Adipose tissue (tissue), 3 donors: ENCODE measurements around the gene MPPE1. TPM values are rescaled to one million over a fixed set of nuclear protein-coding genes. Genes with fewer than 3 reads are reported as not detected.
"Not testable (repeated sequence)": the region's sequence is repeated elsewhere in the genome, so short reads cannot be mapped to it uniquely, and the experiment has no call there.

Experiments used
- H3K27ac ChIP-seq: one replicate; pipeline ENCODE4 v1.5.1; 2013; ENCODE audit warnings: low read depth, low read length
- WGBS, 3 donors: extraction: QIAGEN DNeasy Blood & Tissue Kit; methylation state at CpG; one replicate each; pipeline ENCODE4 v1.1.7; 2013; 5-methylcytosine and 5-hydroxymethylcytosine counted together
- polyA plus RNA-seq, 3 donors: library from polyadenylated mRNA; stranded (reverse); fragments of 200-250 nt; gene quantifications; one replicate each; pipeline ENCODE4 v1.2.3, GENCODE V29; 2013
- donor health status: healthy with polysubstance abuse.
- donor health status: Bipolar disorder and iron deficiency.
- donor health status: healthy.

The MPPE1 gene
- polyA plus RNA-seq, 3 donors: 23.2 to 26.5 (median 26.0) TPM

GRCh38 chr18:11937874-11938478, 29.9 kb upstream of the MPPE1 start:
- 1 to 7% (median 2%) methylated on average over 4 of the region's 4 CpGs for WGBS, 3 donors
- H3K27ac ChIP-seq: no peak overlapping the region

DNA sequence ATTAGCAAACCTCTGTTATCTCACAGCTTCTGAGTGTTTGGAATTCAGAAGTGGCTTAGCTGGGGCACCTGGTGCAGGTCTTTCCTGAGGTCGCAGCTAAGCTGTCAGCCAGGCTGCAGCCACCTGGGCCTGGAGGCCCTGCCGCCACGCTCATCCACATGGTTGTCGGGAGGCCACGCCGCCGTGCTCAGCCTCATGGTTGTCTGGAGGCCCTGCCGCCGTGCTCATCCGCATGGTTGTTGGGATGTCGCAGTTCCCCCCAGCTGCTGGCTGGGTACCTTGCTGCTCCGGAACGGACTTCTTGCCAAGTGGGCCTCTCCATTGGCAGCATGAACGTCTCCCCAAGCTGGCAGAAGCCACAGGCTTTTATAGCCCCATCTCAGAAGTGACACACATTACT, 24.3 kb upstream of the MPPE1 start:
- 93 to 94% (median 93%) methylated on average over 14 of the region's 14 CpGs for WGBS, 3 donors
- no peak overlapping the region for H3K27ac ChIP-seq

- 19 to 79% (median 75%) methylated on average over 1 of the region's 1 CpG for WGBS, 3 donors
- H3K27ac ChIP-seq: no peak overlapping the region
Observed at GRCh38 chr18:11927497-11927896, 19.4 kb upstream of the MPPE1 start.

- 70 to 78% (median 75%) methylated on average over 12 of the region's 12 CpGs for whole genome bisulfite sequencing, 3 donors
- H3K27ac ChIP-seq: no peak overlapping the region
Observed at GRCh38 chr18:11925800-11926481, 17.8 kb upstream of the MPPE1 start.

GRCh38 chr18:11923450-11923849, 15.3 kb upstream of the MPPE1 start:
- no peak overlapping the region for H3K27ac ChIP-seq
- WGBS, 3 donors: 87 to 98% (median 92%) methylated on average over 3 of the region's 3 CpGs

DNA sequence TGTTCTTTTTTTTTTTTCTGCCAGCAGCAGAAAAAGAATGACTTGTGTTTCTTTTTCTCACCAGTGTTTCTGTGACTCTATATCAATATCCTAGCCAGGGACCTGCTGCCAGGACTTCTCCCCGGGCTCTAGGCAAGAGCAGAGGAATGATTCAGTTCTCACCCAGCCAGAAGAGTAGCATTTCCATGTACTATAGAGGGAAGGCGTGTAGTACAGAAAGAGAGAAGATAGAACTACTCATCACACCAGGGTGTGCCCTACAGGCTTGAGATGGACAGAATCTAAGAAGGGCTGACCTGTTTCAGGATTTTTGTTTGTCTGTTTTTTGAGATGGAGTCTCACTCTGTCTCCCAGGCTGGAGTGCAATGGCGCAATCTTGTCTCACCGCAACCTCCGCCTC, 11.4 kb upstream of the MPPE1 start:
- WGBS, 3 donors: 79 to 90% (median 85%) methylated on average over 5 of the region's 5 CpGs
- H3K27ac ChIP-seq: not testable (repeated sequence)

DNA sequence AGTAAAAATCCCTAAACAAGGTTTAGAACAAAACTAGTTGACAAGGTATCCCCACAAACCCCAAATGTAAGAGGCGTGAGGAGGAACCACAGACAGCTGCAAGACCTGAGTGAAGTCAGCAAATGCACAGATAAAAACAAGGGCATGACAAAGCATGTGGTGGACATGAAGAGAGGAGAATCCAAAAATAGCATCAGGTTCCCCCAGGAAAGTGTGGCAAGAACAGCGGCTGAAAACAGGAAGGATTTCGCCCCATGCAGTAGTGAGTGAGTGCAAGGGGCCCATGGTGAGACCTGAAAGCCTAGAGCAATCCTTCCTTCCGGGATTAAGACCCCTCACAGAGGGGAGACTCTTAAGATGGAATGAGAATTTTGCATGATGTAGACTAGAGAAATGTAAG, 8.8 kb upstream of the MPPE1 start:
- WGBS, 3 donors: 47 to 51% (median 48%) methylated on average over 4 of the region's 4 CpGs
- H3K27ac ChIP-seq: not testable (repeated sequence)

- 34 to 39% (median 34%) methylated on average over 2 of the region's 2 CpGs for WGBS, 3 donors
- H3K27ac ChIP-seq: no peak overlapping the region
Observed at GRCh38 chr18:11909591-11910026, 1.5 kb upstream of the MPPE1 start.

- peak overlapping the region; percentile 100 for H3K27ac ChIP-seq
- 4 to 5% (median 5%) methylated on average over 8 to 13 of the region's 13 CpGs for WGBS, 3 donors
Observed at GRCh38 chr18:11909061-11909455, 941 bp upstream of the MPPE1 start.

DNA sequence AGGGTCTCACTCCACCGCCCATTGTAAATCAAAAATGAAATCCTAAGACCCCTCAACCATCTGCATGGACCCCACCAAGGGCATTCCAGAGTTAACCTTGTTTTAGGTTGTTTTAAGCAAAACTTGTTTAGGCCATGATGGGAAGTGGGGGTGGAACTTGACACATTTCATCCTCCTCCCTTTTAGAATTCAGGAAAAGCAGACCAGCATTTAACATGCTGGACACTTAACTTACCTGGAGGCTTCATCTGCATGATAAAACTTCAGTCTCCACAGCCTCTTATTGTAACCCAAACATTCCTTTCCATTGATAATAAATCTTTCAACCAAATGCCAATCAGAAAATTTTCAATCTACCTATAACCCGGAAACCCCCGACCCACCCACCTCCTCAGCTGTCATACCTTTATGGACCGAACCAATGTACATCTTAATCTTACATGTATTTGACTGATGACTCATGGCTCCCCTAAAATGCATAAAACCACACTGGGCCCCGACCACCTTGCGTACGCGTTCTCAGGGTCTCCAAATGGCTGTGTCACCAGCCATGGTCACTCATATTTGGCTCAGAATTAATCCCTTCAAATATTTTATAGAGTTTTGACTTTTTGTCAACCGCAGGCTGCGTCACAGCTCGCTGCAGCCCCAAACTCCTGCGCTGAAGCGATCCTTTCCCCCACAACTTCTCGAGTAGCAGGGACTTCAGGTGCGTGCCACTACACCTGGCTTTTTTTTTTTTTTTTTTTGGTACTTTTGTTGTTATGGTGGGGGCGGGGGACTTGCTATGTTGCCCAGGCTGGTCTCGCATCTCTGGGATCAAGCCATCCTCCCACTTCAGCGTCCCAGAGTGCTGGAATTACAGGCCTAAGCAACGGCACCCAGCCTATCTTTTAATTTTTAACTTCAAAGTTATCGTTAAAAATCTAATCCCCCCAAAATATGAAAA, 917 bp downstream of the MPPE1 start:
- 66 to 73% (median 72%) methylated on average over 19 to 20 of the region's 20 CpGs for WGBS, 3 donors
- no peak overlapping the region for H3K27ac ChIP-seq

- H3K27ac ChIP-seq: no peak overlapping the region
- WGBS, 3 donors: 37 to 95% (median 90%) methylated on average over 1 of the region's 1 CpG
Observed at GRCh38 chr18:11906176-11906575, 1.9 kb downstream of the MPPE1 start.

DNA sequence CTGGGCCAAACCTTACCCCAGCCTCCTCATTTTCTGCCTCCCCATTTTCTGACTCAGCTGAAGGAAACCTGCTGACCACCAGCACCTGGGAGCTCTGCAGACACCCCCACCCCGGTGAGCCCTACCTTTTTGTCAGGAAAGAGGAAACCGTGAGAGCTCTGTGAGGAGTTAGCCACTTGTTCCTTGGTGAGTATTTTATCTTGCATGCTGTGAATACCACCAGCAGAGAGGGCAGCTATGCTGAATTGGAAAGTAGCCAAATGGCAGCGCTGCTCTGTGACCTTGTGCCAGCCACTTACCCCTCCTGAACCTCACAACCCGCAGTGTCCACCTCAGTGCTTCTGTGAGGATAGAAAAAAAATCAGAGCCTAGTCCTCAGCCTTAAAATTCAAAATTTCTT, 2.5 kb downstream of the MPPE1 start:
- WGBS, 3 donors: 36 to 87% (median 86%) methylated on average over 4 of the region's 4 CpGs
- H3K27ac ChIP-seq: no peak overlapping the region

- WGBS, 3 donors: 68 to 73% (median 70%) methylated on average over 7 of the region's 7 CpGs
- no peak overlapping the region for H3K27ac ChIP-seq
Observed at GRCh38 chr18:11902522-11903292, 5.4 kb downstream of the MPPE1 start.

- no peak overlapping the region for H3K27ac ChIP-seq
- WGBS, 3 donors: 81 to 88% (median 87%) methylated on average over 5 of the region's 5 CpGs
Observed at GRCh38 chr18:11901826-11902438, 6.2 kb downstream of the MPPE1 start.

- no peak overlapping the region for H3K27ac ChIP-seq
- 80 to 96% (median 82%) methylated on average over 3 of the region's 3 CpGs for WGBS, 3 donors
Observed at GRCh38 chr18:11899063-11899462, 9.1 kb downstream of the MPPE1 start.

DNA sequence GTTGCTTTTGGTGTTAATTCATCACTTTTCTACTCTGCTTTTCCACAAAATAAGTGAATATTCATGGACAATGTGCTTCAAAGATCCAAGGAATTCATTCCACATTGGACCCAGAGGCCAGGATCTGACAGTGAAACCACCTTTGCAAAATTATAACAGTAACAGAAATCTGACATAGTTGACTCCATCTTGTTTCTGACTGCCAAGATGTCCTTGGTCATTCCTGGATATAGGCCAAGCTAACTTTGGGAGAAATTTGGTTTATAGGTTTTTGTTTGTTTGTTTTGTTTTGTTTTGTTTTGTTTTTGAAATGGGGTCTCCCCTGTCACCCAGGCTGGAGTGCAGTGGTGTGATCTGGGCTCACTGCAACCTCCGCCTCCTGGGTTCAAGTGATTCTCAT, 10.3 kb downstream of the MPPE1 start:
- 95 to 100% (median 100%) methylated on average over 1 of the region's 1 CpG for WGBS, 3 donors
- no peak overlapping the region for H3K27ac ChIP-seq

- 58 to 80% (median 67%) methylated on average over 7 of the region's 7 CpGs for WGBS, 3 donors
- not testable (repeated sequence) for H3K27ac ChIP-seq
Observed at GRCh38 chr18:11892438-11892837, 15.7 kb downstream of the MPPE1 start.

DNA sequence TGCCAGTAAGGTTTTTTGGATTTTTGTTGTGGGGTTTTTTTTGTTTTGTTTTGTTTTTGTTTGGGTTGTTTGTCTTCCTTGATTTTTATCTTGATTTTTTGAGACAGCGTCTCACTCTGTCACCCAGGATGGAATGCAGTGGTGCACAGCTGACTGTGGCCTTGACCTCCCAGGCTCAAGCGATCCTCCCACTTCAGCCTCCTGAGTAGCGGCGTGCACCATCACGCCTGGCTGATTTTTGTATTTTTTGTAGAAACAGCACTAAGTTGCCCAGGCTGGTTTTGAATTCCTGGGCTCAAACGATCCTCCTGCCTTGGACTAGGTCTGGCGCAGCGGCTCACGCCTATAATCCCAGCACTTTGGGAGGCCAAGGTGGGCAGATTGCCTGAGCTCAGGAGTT, 16.4 kb downstream of the MPPE1 start:
- 94 to 96% (median 96%) methylated on average over 9 of the region's 9 CpGs for WGBS, 3 donors
- no peak overlapping the region for H3K27ac ChIP-seq
